Measurements from ENCODE around the gene COL5A1. TPM values are rescaled to one million over a fixed set of nuclear protein-coding genes. Genes with fewer than 3 reads are reported as not detected.

COL5A1 gene
- total RNA-seq, 4 donors from 2014 or later: 1.6 to 2.8 (median 2.3) TPM

DNA sequence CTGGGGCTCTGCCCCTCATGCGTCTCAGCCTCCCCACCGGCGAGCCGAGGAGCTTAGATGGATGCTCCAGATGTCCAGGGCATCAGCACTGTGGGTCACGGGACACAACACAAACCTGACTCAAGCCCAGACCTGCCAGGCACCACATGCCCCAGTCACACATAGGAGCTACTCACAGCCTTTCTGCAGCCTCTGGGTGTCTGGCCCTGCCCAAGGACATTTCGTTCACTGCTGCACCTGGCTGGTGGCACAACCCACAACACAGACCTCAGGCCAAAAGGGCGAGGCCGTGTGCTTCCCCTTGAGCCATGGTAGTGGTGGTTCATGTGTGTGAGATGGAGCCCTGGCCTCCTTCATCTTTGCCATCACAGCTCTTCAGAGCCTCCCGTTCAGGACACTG lies 149.4 kb downstream of the COL5A1 start:
- ATAC-seq (no peak), DNase-seq (no peak)
- no peaks in the 10 kb centered on the region for H3K4me1 ChIP-seq
- intact Hi-C loops (cut with DNase I; ENCODE audit: low total_unique reads): no loop called here
- no peaks in the 10 kb centered on the region for H3K9me3 ChIP-seq
- H3K36me3 ChIP-seq: no peaks in the 10 kb centered on the region
- H3K4me3 ChIP-seq: no peak overlapping the region
- H3K27ac ChIP-seq: no peak overlapping the region
- in situ Hi-C loops (cut with MboI; ENCODE audit: low sequenced_read_pairs in 4 of 4): no loop called here
- TF ChIP-seq, protein P1, sequence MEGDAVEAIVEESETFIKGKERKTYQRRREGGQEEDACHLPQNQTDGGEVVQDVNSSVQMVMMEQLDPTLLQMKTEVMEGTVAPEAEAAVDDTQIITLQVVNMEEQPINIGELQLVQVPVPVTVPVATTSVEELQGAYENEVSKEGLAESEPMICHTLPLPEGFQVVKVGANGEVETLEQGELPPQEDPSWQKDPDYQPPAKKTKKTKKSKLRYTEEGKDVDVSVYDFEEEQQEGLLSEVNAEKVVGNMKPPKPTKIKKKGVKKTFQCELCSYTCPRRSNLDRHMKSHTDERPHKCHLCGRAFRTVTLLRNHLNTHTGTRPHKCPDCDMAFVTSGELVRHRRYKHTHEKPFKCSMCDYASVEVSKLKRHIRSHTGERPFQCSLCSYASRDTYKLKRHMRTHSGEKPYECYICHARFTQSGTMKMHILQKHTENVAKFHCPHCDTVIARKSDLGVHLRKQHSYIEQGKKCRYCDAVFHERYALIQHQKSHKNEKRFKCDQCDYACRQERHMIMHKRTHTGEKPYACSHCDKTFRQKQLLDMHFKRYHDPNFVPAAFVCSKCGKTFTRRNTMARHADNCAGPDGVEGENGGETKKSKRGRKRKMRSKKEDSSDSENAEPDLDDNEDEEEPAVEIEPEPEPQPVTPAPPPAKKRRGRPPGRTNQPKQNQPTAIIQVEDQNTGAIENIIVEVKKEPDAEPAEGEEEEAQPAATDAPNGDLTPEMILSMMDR (IDR thresholded peaks at IDR 0.05 in 4 of 5, conservative IDR thresholded peaks at IDR 0.05 in 1 of 5): no peak
- no peak for TF ChIP-seq POLR2A (IDR thresholded peaks at IDR 0.05)
- no peaks in the 10 kb centered on the region for H3K27me3 ChIP-seq

DNA sequence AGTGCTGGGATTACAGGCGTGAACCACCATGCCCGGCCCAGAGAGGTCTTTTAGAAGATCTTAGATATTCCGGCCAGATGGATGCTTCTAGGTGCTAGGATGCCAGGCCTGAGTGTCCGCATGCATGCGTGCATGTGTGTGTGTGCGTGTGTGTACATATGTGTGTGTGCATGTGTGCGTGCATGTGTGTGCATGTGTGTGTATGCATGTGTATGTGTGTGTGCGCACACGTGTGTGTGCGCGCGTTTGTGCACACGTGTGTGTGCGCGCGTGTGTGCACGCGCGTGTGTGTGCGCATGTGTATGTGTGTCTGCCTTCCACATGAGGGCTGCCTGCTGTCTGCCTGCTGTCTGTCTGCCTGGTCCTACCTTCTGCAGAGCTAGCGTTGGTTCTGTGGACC lies 151.0 kb downstream of the COL5A1 start:
- Histone ChIP-seq H3K27me3 (no peaks in the 10 kb centered on the region), H3K9me3 (no peaks in the 10 kb centered on the region), H3K36me3 (no peaks in the 10 kb centered on the region), H3K4me1 (no peaks in the 10 kb centered on the region), H3K4me3 (no peak overlapping the region), H3K27ac (no peak overlapping the region)
- no peak for ATAC-seq
- in situ Hi-C loops (cut with MboI; ENCODE audit: low sequenced_read_pairs in 4 of 4): no loop called here
- TF ChIP-seq, protein P1 (IDR thresholded peaks at IDR 0.05 in 4 of 5, conservative IDR thresholded peaks at IDR 0.05 in 1 of 5): no peak
- DNase-seq: no peak
- intact Hi-C loops (cut with DNase I; ENCODE audit: low total_unique reads): no loop called here

DNA sequence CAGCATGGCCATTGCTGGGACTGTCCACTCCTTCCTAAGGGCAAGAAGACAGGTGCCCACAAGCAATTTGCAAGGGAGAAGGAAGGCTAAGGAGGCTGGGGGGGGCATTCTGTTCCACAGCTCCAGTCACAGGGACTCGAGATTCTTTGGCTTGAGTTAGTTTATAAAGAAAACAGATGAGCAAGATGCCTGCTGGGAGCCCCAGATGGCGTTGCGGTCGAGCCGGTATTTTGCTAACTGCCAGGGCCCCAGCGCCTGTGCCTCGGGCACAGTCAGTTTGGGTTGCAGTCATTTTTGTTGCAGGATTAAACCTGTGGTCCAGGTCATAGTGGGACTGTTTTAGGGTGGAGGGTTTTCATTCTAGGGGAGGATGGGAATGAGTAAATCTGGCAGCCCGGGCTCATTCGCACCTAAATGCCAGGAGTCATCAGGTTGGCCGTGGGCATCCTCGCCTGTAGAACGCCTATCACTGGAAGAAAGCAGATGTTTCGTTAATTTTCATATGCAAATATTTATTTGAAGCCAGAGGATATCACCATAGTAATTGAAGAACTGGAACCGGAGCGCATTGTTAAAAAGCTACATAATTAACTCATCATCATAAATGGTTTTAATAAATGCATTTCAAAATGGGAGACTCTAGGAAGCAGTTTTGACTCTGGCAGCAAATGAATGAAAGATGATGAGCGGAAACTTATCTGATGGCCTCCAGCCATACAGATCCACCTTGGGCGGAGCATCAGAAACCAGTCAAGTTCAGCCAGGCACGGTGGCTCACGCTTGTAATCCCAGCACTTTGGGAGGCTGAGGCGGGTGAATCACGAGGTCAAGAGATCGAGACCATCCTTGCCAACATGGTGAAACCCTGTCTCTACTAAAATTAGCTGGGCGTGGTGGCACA lies 151.9 kb downstream of the COL5A1 start:
- TF ChIP-seq POLR2A (IDR thresholded peaks at IDR 0.05): no peak
- TF ChIP-seq, protein P1 (IDR thresholded peaks at IDR 0.05 in 4 of 5, conservative IDR thresholded peaks at IDR 0.05 in 1 of 5): no peak
- Histone ChIP-seq H3K9me3 (no peaks in the 10 kb centered on the region), H3K27ac (no peak overlapping the region), H3K4me1 (no peaks in the 10 kb centered on the region), H3K4me3 (no peak overlapping the region), H3K36me3 (no peaks in the 10 kb centered on the region), H3K27me3 (no peaks in the 10 kb centered on the region)
- DNase-seq (no peak), ATAC-seq (no peak)
- in situ Hi-C loops (cut with MboI; ENCODE audit: low sequenced_read_pairs in 4 of 4) (no loop called here), intact Hi-C loops (cut with DNase I; ENCODE audit: low total_unique reads) (no loop called here)

DNA sequence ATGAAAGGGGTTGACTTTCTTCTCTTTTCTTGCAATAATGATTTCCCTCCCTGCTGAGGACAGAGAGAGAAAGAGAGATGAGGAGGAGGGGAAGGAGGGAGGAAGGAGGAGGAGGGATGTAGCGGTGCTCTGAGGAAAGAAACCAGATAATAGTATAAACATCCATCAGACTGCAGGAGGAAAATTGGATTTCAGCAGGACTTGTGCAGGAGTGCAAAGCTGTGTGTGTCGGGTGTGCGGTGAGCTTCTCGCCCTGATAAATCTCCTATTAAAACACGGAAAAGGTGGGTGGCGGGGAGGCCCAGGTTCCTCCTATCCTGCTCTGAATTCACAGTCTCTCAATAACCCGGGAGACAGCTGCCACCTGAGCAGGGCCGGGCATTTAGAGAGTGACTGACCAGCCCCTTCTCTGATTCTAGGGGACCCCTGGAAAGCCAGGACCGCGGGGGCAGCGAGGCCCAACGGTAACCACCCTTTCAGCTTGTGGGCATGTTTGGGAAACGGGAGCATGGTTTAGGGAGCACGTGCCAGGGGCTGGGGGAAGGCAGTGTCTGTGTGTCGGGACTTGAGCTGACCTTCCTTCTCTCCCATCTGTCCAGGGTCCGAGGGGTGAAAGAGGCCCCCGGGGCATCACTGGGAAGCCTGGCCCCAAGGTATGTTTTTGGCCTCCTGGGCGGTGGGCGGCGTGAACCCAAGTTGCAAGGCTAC lies 153.2 kb downstream of the COL5A1 start:
- Histone ChIP-seq H3K27ac (no peak overlapping the region), H3K36me3 (no peaks in the 10 kb centered on the region), H3K4me3 (no peak overlapping the region), H3K27me3 (no peaks in the 10 kb centered on the region), H3K4me1 (no peaks in the 10 kb centered on the region), H3K9me3 (no peaks in the 10 kb centered on the region)
- intact Hi-C loops (cut with DNase I; ENCODE audit: low total_unique reads) (no loop called here), in situ Hi-C loops (cut with MboI; ENCODE audit: low sequenced_read_pairs in 4 of 4) (no loop called here)
- DNase-seq (no peak), ATAC-seq (no peak)
- TF ChIP-seq, protein P1 (IDR thresholded peaks at IDR 0.05 in 4 of 5, conservative IDR thresholded peaks at IDR 0.05 in 1 of 5): no peak
- TF ChIP-seq POLR2A (IDR thresholded peaks at IDR 0.05): no peak
